Fibroblast of skin of back (primary cell): ENCODE data around the gene FGGY.
"Not testable (repeated sequence)": the region's sequence is repeated elsewhere in the genome, so short reads cannot be mapped to it uniquely, and the experiment has no call there.

ENCODE experiments used
- DNase-seq: peaks from one replicate; pipeline ENCODE4 v3.0.0-alpha.2; 2013

The FGGY gene

DNA sequence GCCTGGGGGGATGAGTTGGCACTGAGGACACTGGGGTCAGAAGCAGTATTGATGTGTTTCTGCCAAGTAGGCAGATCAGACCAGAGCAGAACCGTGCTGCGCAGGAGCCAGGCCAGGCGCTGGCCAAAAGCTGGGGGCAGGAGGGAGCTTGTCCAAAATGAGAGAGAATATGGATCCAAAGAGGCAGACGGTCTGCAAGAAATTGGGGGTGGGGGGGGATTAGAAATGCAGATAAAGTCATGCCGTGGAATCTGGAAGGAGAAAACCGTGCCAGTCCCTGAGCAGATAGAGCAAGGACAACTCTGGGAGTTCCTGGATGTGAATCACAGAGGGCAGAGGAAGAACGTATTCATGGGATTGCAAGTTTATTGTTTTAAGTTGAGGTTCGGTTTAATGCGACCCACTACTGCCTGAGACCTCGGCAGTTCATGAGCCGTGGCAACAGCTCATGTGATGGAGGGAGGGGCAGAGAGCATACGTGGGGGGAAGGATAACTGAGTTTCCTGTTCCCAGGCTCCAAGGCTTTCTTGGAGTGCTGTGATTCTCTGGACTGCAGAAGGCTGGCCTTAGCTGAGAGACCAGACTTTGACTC lies 224.0 kb downstream of the FGGY start:
- peak; percentile 79 for DNase-seq

DNA sequence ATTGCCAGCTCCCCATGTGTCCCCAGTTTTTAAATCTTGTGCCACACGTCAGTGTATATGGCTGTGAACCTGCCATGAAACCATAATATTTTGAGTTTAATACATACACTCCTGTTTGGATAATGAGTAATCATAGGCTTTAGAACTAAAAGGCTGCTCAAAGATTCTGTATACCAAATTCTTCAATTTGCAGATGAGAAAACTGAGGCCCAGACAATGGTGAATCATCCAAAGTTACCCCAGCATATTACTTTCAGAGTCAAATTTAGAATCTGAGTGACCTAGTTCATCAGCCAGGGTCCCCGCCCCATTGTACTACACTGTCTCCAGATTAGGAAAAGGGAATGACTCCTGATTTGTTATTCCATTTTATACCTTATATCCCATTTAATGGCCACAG lies 224.6 kb downstream of the FGGY start:
- peak; percentile 74 for DNase-seq

DNA sequence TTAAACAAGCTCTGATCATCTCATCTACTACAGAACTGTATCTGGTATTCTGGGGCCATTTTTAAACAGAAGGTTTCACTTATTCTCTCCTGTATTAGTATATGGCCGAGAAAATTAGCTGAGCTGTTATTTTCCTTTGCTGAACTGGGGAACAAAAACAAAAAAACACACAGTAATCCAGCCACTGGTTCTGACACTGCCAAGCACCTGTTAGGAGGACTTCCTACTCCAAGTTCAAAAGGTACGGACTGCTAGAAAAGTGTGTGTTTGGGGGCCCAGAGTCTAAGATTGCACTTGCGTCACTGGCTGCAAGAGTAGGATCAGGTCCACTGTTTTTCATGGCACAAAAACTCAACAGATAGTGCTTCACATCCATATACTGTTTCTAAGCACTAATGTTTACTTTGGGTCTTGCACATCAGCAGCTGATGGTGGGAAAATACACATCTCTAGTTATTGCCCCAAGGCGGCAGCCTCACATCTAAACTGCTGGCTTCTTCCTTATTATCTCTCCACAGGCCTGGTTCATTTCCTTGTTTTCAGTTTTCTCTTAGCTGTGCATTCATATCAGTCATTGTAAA lies 226.1 kb downstream of the FGGY start:
- no peak for DNase-seq

DNA sequence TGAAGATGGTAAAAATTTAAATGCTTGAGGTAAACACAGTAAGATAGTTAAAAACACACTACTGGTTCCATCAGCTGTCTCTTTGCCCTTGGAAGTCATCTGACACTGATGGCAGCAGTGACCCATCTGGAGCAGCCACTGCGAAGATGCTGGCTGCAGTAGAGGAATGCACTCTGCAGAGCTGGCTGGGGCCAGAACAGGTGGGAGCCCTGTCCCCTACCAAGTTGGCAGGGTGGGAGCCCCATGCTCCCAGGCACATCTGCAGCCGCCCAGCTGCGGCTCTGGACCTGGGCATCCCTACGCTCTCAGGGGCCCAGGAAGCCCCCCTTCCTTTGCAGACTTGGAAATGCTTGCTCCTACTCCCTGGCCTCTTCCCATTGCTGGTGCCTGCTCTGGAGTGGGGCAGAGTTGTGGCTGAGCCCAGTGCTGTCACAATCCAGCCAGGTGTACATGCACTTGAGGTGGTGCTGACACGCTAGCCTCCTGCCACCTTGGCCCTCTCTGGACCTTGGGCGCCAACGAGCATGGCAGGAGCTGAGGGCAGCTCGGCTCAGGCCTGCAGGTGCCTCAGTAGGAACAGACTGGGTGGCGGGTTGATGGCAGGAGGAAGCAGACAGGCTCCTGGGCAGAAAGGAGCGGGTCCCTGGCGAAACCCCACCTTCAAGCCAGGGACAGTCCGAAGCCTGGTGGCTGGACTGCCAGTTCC lies 227.0 kb downstream of the FGGY start:
- no peak for DNase-seq

DNA sequence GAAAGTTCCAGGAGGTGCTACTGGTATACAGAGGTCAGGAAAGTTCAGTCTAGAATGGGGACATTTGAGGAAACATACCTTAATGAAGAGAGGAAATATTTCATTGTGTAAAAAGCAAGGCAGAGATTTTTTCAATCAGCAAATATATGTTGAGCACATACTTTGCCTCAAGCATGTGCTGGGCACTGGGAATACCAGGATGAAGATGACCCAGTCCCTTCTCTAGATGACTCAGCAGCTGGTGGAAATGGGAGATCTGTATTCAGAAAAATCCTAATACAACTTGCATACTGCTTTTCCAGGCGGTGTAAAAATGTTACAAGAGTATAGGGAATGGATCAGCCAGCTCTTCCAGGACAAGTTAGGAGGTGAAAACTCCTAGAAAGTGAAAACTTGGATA lies 229.3 kb downstream of the FGGY start:
- peak; percentile 41 for DNase-seq

DNA sequence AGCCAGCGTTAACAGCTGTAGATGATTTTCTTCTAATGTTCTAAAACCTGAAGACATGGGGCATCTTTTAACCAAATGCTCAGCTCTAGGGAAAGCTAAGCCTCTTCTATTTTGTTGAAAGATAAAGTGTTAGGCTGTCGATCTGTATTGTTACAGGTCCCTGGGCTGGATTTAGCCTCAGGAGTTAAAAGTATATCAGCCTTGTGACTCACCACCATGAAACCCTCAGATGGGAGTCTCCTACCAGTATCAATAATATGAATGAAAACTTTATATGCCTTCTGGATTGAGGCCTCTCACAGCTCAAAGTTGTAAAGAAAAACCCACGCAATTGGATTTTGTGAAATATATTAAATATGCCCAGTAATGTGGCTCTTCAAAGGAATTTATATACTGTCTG lies 231.6 kb downstream of the FGGY start:
- DNase-seq = no peak

DNA sequence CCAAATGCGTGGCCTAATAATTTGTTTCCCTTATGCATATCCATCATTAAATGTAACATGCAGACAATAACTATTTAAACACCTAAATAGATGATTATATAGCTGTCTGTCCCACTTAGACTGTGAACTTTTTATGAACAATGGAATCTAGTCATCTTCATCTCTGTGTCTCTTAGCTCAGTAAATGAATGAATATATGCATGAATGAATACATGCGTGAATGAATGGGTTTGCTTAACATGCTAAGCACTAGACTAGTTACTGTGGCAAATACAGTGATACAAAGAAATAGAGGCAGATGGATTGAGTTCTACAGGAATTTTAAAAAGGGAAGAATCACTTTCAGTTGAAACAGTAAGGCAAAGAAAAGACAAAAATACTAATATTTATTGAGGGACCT lies 232.0 kb downstream of the FGGY start:
- no peak for DNase-seq

DNA sequence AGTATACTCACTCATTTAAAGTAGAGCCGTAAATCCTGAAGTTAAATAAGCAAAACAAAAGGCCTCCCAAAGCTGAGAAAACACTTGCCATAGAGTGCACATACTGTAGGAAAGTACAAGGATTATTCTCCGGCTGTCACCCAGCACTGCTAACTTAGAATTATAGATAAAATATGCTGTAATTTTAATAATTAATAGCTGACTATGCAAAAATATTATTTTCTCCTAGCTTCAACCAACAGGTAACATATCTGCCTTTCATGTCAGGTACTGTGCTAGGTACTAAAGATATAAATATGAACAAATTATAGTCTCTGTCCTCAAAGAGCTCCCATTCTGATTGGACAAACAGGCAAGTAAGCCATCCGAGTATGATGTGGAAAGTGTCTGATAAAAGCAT lies 233.2 kb downstream of the FGGY start:
- no peak for DNase-seq

DNA sequence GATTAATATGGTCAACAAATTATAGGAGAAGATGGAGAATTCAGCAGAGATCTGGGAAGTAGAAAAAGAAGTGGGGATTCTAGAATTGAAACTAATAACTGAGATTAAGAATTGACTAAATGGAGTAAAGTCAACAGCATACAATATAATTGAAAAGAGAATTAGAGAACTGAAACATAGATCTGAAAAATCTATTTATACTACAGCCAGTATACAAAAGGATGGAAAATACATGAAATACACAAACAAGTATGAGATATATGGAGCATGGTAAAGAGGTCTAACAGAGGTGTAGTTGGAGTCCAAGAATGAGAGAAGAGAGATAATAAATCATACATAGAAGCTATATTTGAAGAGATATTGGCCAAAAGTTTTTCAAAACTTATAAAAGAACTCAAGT lies 235.2 kb downstream of the FGGY start:
- no peak for DNase-seq

DNA sequence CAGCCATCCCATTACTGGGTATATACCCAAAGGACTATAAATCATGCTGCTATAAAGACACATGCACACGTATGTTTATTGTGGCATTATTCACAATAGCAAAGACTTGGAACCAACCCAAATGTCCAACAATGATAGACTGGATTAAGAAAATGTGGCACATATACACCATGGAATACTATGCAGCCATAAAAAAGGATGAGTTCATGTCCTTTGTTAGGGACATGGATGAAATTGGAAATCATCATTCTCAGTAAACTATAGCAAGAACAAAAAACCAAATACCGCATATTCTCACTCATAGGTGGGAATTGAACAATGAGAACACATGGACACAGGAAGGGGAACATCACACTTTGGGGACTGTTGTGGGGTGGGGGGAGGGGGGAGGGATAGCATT lies 241.6 kb downstream of the FGGY start:
- not testable (repeated sequence) for DNase-seq

DNA sequence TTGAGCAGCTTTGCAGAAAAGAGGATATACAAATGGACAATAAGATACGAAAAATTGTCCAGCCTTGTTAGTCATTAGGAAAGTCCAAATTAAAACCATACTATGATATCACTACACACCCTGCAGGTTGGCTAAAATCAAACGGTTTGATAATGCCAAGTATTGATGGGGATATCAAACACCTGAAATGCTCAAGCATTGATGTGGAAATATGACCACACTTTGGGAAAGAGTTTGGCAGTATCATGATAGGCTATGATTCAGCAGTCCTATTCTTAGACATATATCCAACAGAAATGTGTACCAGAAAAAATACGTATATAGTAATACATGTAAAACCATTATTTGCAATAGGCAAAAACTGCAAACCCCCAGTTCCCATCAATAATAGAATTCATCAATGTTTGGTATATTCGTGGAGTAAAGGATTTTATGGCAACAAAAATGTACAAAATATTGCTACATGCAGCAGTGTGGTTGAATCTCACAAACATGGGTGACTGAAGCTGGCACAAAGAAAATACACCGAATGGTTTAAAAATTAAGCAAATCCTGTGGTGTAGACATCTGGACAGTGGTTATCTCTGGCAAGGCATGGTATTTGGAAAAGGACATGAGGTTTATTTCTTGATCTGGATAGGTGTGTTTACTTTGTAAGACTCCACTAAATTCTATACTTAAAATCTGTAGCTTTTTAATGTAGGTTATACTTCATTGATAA lies 243.2 kb downstream of the FGGY start:
- DNase-seq = no peak

DNA sequence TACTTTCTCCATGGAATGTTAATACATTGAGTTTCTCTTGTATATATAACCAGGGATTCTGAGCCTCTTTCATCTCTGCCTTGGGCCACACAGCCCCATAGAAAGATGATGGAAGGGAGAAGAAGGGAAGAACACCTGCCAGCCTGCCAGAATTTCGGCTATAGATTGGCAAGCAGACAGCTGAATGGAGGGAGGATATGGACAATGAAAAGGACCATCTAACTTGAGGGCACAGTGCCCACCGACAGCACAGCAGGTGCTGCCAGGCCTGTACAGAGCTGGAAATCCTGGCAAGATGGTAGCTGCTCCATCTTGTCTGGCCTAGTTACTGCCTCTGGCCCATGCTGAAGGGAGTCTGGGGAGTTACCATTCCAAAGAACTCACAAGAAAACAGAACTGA lies 244.3 kb downstream of the FGGY start:
- no peak for DNase-seq

DNA sequence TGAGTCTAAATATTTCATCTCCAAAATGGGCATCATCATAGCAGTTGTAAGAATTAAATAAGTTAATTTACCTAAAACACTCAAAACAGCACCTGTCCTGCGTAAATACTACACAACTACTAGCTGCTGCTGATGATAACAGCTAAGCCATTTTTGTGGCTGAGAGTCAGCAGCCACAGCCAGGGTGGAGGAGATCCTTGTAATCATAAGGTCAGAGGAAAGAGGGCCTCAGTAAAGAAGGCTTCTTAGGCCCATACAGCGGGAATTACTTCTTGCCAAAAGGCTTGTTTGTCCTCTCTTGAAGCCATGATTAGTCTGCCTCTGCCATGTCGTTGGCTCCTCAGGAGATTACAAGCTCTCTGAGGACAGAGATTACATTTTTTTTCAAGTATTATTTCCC lies 245.0 kb downstream of the FGGY start:
- DNase-seq = no peak

DNA sequence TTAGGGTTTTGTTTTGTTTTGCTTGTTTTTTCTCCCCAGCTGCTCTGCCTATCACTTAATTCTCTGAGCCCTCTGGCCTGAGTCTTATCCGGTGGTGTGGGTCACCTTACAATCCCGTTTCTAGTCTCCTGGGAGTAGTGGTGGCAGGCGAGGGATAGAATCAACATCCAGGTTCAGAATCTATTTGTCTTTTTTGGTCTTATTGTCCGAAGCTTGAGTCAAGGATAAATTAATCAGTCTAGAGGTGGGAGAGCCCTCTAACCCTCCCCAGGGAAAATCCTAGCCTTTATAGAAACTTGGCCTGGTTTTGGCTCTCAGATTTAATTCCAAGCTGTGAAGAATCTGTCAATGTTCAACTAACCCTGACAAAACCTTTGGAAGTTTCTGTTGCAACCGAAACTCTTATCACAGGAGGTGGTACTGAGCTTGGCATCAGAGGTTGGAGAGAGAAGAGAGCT lies 246.3 kb downstream of the FGGY start:
- DNase-seq = no peak

DNA sequence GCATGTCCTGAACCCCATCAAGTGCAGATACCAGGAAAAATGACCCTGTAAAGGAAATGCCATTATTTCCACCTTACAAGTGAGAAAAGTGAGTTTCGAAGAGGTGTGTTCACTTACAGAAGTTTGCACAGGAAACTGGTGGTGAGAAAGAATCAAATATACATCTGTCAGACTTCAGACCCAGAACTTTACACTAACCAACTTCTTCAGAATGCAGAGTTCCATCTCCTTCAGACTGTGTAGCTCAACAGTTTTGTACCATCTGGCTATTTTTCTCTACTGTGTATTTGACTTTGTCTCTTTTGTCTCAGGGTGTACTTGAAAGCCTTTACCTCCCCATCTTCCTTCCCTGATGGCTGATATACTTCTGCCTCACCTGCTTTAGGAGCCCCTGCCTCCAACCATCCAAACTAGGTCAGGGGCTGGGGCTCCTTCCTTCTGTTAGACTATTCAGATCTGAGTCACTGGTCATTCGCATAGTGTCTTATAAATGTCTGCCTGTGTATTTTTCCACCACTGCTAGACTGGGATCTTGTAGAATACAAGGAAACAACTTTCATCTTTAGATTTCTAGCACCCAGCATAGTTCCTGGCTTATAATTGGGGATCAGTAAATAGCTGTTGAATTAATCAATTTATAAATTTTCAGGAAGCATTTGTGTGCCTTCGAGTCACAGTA lies 247.9 kb downstream of the FGGY start:
- DNase-seq = no peak

DNA sequence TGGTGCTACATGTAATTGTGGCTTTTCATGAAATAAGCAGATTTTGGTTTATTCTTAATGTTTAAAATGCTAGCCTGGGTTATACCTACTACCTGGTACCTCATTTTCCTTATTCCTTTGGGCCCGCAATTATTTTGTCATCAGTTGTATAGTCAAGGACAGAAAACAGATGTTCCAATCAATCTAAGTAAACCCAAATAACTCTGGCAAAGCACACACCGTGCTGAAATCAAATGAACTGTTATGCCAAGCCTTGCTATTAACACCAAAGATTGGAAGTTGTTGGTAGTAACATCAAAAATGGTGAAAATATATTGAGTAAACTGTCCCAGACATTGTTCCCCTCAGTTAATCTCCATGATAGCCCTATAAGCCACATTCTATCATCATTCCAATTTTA lies 248.9 kb downstream of the FGGY start:
- DNase-seq = no peak

DNA sequence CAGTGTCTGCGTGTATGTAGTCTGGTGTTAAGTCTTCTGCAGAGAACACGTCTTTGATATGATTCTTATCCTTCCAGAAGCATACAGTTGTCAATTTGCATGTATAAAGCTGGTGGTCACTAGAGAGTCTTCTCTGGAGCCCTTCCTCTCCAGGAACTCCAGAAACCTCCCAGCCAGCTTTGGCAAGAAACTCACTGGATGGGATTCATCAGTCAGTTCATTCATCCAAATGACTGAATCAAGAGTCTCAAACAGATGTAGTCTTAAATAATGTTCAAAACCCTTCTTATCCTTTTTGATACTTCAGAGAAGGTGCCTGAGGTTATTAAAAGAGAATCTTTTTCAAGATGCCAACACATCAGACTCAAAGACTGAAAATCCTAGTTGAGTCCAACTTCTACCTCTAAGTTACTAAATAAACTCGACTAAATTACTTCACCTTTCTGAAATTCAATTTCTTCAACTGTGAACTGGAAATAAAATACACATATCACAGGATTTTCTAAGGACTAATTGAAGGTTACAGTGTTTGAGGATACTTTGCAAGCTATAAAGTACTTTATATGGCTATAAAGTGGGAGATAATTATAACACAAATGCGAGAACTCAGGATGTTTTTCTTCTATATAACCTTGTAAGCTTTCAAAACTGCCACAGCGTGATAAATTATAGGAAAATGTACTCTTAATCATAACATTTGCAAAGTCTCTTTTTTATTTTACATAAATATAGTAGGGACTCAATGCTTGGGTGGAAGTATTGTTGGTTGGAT lies 252.4 kb downstream of the FGGY start:
- DNase-seq = no peak

DNA sequence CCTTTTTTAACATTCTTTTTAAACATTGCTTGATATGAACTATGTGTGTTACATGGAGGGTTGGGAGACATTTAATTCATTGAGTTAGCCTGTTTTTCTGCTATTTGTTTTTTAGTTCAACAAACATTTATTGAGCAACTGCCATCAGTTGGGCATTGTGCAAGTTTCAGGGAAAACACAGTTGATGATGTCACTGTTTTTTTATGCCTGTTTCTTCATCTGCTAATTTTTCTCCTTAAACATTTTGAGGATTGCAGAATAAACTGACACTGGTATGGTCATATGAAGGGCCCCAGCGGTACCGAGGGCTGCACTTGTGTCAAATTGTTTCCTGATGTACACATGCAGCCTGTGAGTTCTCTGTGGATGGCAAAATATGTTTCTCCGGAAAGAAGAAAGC lies 253.0 kb downstream of the FGGY start:
- DNase-seq = no peak

DNA sequence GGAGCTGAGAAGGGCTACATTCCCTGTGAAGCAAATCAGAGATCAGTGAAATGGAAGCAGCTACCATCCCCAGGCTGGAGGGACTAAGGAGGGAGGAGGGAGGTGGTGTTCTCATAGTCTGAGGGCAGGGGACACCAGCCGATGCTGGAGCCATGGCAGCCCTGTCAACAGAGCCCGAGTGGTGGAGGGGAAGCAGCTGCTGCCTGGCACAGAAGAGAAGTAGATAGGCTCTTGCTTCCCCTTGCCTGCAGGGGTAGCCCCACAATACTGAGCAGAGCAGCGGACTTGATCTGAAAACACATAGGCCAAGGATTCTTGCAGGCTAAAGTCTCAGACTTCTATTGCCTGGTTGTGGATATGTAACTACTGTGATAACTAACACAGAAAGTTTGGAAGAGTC lies 255.1 kb downstream of the FGGY start:
- DNase-seq = no peak

DNA sequence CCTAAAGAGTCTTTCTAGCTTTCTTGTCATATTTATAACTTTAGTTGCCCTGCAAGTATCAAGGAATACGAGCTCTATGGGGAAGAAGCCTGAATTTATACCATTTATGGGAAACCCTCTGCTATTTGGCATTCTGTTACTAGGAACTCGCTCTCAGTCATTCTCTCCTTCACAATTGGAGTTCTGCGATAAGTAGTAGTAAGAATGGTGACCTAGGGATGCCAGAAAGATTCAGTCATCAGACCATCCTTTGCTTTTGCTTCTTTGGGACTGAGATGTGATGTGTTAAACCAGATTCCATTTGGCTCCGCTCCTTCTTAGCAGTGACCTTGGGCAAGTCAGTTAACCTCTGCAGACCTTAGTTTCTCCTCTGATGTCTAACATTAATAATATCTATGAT lies 256.5 kb downstream of the FGGY start:
- DNase-seq = no peak

DNA sequence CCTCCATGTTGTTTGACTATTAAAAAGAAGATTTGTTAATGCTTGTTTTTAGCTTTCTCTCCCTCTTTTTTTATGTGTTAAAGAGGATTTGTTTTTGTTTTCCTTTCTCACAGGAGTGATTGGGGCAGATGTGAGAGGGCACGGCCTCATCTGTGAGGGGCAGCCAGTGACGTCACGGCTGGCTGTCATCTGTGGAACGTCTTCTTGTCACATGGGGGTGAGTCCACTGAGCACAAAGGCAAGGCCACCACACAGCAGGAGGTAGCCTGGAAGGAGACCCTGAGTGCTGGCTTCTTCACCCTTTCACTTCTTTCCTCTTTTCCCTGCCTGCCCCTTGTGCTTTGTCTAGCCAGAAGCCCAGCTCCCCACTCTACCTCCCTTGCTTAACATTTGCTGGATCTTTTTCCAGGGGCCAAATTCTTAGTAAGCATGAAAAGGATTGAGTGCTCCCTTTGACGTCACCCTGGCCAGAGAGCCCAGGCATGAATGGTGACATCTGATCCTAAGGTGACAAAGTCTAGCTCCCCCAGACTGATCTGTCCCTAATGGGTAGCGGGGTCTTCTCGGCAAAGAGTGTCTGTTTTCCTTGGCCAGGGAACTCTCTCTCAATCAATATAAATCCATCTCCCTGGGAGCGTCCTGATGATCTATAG lies 257.2 kb downstream of the FGGY start:
- no peak for DNase-seq

DNA sequence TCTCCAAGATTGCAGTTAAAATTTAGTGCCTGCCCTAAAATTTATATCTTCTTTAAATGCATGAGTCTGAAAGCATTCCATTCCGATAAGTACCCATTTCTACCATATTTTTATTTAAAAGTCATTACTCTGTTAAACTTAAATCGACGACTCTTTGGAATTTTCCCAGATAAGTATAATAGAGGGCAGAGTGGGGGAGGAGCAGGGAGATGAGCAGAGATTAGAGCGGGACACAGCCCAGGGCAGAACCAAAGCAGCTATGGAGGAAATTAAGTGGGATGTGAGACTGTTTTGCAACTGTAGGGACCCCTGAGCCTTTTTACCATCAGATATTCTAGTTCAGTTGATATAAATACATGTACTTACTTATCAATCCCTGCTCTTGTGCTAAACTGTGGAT lies 257.9 kb downstream of the FGGY start:
- no peak for DNase-seq
